ENCODE data around the gene SRD5A1.

DNA sequence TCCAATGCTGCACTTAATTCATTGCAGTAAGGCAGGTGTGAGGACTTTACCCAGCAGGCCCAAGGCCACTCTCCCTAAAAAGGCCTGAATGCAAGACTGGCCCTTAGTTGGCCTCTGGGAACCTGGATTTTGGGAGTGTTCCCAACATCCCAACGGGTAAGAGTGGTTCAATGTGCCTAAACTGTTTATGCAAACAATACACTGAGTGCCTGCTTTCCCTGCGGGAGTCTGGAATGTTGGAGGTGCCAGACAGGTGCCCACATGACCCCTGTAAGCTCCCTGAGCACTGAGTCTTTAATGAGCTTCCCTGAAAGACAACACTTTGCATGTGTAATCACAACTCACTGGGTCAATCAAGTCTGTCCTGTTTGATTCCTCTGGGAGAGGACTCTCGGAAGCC lies 37.8 kb upstream of the SRD5A1 start:
- TF ChIP-seq, protein P1, sequence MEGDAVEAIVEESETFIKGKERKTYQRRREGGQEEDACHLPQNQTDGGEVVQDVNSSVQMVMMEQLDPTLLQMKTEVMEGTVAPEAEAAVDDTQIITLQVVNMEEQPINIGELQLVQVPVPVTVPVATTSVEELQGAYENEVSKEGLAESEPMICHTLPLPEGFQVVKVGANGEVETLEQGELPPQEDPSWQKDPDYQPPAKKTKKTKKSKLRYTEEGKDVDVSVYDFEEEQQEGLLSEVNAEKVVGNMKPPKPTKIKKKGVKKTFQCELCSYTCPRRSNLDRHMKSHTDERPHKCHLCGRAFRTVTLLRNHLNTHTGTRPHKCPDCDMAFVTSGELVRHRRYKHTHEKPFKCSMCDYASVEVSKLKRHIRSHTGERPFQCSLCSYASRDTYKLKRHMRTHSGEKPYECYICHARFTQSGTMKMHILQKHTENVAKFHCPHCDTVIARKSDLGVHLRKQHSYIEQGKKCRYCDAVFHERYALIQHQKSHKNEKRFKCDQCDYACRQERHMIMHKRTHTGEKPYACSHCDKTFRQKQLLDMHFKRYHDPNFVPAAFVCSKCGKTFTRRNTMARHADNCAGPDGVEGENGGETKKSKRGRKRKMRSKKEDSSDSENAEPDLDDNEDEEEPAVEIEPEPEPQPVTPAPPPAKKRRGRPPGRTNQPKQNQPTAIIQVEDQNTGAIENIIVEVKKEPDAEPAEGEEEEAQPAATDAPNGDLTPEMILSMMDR (IDR thresholded peaks at IDR 0.05 in 4 of 5, conservative IDR thresholded peaks at IDR 0.05 in 1 of 5), result no peak
- no peak for TF ChIP-seq POLR2A (IDR thresholded peaks at IDR 0.05)
